AML-193 (cell line): ENCODE data around the gene AUTS2.

Experiments
- DNase-seq, 2 experiments: peaks; one replicate each; lab custom pipeline; 2025; lab: John Stamatoyannopoulos, UW

Gene AUTS2

DNA sequence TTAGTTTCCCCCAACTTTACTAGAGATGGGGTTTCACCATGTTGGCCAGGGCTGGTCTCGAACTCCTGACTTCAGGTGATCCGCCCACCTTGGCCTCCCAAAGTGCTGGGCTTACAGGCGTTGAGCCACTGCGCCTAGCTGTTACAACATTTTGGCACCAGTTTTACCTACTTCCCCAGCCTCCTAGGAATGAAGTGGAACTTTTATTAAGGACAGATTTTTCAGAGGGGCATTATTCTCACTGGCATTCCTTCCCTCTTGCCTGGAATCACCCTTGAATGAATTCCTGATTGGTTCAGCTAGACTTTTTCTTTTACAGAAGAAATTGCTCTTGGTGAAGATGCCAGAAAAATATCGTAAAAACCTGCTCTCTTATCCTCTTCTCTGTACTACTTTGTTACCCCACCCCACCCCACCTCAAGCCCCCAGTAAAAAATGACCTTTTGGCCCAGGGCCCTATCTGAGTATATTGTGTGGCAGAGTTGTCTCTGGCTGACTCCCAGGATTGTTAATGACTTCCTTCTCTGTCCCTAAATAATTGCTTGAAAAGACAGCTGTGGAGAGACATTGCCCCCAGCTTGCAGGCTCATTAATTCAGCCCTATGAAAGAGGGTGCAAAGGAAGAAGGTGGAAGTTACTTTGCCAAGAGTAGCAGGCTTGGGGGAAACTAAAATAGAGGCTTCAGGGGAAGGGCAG lies 189.6 kb downstream of the AUTS2 start:
- DNase-seq, result no peak

- DNase-seq, result no peak
Measured at GRCh38 chr7:69789563-69789962, 191.3 kb downstream of the AUTS2 start.

- DNase-seq, result no peak
Measured at GRCh38 chr7:69790977-69791724, 192.9 kb downstream of the AUTS2 start.

- no peak for DNase-seq
Measured at GRCh38 chr7:69791739-69792138, 193.5 kb downstream of the AUTS2 start.

DNA sequence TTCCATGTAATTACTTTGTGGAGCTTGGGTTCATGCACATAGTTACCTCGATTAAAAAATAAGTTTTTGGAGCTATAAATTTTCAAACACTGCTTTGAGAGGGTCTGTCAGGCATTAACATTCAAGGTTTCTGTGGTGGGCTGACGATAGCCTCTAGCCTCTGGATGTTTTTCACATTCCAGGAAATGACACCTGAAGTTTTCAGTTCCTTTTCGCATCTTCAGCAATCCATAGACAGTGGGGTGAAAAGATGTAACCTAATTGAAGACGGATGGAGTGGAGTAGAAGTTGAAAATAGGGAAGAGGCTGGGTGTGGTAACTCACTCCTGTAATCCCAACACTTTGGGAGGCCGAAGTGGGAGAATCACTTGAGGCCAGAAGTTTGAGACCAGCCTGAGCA lies 197.7 kb downstream of the AUTS2 start:
- no peak for DNase-seq

DNA sequence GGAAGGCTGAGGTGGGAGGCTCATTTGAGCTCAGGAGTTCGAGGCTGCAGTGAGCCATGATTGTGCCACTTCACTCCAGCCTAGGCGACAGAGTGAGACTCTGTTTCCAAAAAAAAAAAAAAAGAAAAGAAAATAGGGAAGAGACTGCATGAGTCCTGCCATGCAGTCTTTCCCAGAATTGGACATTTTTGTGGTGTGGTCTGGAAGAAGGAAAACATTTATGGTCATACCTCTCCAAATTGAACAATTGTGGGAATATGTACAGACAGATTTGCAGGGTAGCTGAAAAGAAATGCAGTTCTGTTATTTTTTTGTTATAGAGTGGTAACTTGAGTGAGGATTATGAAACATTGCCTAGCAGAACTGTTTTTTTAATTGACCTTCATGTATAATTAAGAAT lies 198.1 kb downstream of the AUTS2 start:
- no peak for DNase-seq

GRCh38 chr7:69799048-69799697 lies 200.9 kb downstream of the AUTS2 start:
- DNase-seq, result no peak

DNA sequence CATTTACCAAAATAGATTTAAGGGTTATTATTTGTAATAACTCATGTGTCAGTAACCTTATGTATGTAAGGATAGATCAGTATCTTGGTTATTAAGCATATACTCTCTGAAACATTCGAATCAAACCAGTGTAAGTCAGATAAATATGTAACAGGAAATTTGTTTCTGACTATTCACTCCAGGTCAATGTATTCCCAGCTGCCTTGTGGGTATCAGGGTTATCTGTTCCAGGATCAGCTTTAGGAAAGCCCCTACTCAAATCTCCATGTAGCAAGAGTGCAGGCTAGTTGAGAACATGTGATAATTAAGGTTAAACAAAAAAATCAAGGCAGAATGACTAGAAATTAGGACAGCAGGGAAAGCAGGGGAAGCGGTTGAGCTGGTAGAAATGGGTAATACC lies 201.7 kb downstream of the AUTS2 start:
- DNase-seq, result no peak

GRCh38 chr7:69800495-69800894 lies 202.2 kb downstream of the AUTS2 start:
- no peak for DNase-seq

DNA sequence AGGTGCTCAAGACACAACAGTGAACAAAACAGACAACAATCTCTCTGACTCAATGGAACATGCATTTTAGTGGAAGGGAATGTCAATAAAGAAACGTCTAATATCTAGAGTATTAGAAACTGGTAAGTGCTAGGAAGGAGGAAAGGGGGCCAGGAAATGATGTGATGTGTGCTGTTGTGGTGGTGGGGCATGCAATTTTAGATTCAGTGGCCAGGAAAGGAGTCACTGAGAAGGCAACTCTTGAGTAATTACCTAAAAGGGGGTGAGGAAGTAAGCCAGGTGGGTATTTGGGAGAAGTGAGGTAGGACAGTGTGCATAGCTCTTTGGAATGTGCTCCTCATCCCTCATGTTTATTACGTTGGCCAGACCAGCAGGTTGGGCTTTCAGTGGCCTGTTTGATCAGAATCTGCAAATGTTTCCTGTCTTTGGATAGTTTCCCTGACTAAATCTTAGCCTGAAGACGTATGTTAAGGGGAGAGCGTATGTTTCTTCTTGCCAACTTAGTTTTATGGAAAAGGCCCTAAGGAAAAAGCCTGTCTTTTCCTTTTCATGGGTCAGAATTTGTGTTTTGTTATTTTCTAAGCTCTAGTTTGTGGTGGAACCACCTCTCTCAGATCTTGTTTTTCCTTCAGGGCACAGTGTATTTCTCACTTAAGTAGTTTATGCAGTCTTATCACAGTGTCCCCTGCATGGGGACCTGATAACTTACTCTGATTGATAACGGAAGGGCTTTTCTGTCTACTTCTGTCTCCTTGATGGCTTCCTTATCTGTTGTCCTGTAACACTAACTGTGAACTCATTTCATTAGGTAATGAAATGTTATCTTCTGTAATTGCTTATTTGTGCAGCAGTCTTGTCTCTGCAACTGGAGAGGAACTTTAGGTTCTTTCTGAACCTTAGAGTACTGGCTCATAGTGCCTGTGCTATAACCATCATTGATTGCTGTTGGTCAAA lies 203.7 kb downstream of the AUTS2 start:
- DNase-seq, result no peak

- DNase-seq, result no peak
Measured at GRCh38 chr7:69803699-69804516, 205.6 kb downstream of the AUTS2 start.

DNA sequence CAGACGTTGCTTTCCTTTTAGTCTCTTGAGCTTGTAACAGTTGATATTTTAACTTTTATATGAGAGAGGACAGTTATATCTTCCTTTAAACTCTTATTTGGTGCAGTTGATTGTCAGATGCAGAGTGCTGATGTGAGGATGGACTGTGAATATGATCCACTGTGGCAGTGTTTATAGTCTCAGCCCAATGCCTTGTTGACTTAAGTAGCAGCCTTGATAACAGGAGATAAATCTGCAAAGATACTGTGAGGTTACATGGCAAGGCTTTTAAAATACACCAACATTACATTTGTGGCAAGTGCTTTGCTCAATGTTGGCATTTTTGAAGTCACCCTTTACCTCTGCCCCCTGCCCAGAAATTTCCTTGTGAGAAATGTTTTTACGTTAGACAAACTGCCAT lies 206.7 kb downstream of the AUTS2 start:
- no peak for DNase-seq

DNA sequence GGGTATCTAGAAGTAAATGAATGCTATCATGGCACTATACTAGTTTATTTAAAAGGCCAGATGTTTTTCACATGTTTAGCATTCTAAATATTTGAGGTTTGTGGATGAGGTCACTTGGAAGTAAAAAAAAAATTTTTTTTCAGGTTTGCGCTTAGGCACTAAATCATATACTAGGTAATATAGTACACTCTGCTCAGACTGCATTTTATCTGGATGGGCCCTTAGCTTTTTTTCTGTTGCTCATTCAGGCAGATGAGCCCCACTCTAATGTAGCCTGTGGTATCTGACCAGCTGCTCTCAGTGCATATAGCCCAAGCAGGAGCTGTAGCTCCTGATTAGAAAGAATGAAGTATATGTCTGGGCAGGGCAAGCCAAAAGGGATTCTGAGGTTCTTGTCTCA lies 210.1 kb downstream of the AUTS2 start:
- no peak for DNase-seq

DNA sequence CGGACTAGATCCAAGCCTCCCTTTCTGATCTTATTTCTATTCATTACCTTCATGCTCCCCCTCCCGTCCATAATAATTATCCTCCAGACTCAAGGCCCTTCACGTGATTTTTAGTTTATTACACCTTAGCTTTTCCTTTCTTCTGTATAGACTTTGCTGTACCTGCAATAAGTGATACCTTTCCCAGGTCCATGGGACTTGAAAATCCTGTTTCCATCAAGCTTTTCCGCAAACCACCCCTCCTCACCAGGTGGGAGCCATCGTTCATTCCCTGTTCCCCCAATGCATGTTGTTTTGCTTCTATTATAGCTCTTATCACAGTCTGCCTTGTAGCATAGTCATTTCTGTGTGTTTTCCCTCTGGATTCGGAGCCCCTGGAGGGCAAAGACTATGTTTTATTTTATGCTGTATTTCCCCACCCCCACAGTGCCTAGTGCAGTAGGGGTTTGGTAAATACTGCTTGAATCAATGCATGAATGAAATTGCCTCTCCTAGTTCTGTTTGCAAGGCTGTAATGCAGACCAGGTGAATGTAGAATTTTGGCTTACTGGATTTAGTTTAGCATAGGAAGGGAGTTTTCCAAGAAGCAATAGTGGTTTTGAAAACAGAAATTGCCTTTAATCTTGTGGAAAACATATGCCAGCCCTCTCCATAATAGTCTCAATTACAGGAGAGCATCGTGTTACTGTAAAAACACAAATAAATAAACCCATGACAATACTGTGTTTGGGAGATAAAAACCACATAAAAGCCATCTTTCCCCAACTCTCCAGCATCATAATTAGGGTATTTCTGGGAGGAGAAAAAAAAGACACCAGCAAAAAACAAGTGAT lies 213.4 kb downstream of the AUTS2 start:
- no peak for DNase-seq

- DNase-seq, result no peak
Measured at GRCh38 chr7:69812756-69813155, 214.5 kb downstream of the AUTS2 start.

DNA sequence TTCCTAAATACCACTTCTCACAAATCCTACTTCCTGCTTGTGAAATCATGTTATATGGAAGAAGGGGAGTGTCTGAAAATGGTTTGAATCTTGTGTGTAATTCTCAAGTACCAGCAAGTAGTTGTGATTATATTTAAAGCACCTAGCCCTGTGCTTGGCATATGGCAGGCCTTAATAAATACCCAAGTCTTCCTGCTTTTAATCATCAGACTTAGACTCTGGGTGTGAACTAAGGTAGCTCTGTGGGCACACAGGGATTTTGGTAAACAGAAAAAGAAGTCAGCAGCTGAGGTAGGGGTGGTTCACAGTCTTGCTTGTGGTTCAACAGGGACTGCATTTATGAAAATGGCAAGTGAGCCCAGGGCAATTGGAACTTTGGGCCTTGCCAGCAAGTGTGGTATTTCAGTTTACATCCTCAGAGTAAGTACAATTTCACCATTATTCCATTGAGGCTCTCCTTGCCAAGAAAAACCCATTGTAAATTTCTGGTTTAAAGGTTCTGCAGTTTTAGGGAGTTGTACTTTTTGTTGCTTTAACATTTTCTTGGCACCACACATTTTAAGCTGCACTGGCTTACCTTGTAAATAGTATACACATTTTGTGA lies 215.5 kb downstream of the AUTS2 start:
- no peak for DNase-seq

GRCh38 chr7:69814421-69814962 lies 216.2 kb downstream of the AUTS2 start:
- no peak for DNase-seq

- DNase-seq, result no peak
Measured at GRCh38 chr7:69816501-69816900, 218.2 kb downstream of the AUTS2 start.

GRCh38 chr7:69817121-69817520 lies 218.8 kb downstream of the AUTS2 start:
- no peak for DNase-seq
